ENCODE measurements around the gene EPN2. TPM values are rescaled to one million over a fixed set of nuclear protein-coding genes. Genes with fewer than 3 reads are reported as not detected.

Gene EPN2
- polyA plus RNA-seq, 4 donors, result 48.7 to 57.7 (median 50.1) TPM

DNA sequence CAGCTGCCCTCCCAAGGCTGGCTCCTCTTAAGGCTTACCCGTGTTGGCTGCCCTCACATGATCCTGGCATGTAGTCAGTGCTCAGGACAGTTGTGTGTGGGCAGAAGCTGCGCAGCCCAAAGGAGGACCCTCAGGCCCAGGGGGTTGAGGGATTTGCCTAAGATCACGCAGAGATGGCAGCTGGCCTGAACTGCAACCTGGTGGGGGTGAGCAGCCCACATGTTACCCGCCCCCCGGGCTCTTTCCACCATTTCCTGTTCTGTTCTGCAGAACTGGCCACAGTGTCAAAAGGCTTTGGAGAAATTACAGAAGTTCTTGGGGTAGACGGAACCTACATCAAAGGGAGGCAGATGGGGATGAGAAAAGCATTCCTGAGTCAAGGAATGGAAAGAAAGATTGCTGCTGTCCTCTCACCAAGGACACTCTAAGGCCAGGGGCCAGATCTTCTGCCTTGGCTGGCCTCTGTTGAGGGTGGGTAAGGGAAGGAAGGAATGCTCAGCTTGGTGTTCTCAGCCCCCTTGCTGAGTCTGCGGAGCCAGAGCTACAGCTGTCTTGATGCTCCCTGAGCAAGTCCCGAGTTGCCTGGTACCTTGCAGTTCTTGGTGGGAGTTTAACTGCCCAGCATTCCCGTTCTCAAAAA, 53.0 kb downstream of the EPN2 start:
- no peak for DNase-seq (ENCODE audit: low read depth in 4 of 4, low spot score in 3 of 4)

DNA sequence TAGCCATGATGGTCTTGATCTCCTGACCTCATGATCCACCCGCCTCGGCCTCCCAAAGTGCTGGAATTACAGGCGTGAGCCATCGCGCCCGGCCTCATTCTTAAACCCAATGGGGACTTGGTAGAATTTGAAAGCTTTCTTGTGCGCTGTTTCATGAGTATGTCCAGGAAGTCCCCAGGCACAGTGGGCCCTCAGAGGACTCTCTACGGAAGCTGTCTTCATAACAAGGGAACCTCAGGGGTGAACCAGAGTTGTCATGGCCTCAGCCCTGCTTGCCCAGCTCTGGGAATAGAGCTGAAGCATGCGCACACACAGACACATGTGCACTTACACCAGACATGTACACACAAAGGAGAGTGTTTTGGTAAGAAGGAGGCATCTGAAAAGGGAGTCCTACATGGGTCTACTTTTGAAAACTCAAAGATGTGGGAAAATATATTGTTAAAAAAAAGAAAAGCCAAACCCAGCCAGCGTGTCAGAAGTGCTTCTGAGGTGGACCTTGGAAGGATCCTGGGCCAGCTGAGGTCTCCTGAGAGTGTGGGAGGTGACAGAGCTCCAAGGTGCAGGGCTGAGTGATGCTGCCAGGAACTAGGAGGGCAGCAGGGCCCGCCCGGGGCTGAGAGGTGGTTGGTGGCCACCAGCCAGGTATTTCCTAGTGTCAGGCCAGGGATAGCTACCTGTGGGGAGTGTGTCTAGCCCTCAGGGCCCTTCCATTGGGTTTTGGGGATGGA, 54.6 kb downstream of the EPN2 start:
- DNase-seq (ENCODE audit: low read depth in 4 of 4, low spot score in 3 of 4), result no peak

DNA sequence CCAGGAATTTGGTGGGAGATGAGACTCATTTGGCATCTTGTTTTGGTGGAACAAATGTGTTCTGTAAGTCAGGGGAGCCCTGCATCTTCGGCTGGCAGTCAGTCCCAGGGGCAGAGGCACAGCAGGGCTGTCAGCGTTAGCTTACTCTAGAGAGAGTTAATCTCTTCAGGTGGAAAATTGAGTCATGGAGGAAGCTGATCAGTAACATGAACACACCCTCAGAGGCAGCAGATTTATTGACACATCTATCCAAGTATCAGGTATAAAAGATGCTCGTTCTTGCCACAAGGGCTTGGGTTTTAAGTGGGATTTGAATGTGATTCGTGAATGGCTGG, 55.2 kb downstream of the EPN2 start:
- no peak for DNase-seq (ENCODE audit: low read depth in 4 of 4, low spot score in 3 of 4)

DNA sequence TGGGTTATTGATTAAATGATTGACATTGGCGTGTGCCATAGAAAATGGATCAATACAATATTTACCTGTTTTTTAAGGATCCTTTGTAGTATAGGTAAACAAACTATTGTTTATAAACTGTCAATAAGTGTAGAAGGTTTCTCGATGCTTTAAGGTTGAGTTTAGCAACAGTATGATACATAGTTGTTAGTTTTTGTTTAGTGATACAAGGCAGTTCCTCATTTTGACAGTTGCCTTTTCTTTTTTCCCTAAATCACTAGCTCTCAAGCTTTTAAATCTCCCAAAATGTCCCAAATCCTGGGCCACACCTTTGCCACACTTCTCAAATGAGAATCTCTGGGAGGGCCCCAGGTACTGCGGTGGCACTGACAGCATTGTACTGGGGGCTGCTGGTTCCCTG, 57.3 kb downstream of the EPN2 start:
- DNase-seq (ENCODE audit: low read depth in 4 of 4, low spot score in 3 of 4), result no peak

DNA sequence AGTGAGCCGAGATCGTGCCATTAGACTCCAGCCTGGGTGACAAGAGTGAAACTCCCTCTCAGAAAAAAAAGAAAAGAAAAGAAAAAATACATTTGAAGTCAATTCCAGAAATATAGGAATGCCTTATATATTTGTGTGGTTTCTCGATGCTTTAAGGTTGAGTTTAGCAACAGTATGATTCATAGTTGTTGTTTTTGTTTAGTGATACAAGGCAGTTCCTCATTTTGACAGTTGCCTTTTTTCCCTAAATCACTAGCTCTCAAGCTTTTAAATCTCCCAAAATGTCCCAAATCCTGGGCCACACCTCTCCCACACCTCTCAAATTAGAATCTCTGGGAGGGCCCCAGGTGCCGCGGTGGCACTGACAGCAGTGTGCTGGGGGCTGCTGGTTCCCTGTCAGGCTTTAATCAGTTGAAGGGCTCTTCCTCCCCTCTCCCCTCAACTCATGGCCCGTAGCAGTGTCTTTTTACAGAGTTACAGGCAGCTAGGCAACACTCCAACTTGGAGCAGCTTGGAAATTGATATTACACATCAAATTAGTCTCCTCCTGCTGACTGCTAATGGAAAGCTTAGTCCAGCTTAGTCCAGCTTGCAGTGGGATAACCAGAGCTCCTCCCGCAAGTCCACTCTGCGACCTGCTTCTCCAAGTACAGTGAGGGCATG, 58.4 kb downstream of the EPN2 start:
- DNase-seq (ENCODE audit: low read depth in 4 of 4, low spot score in 3 of 4), result no peak

DNA sequence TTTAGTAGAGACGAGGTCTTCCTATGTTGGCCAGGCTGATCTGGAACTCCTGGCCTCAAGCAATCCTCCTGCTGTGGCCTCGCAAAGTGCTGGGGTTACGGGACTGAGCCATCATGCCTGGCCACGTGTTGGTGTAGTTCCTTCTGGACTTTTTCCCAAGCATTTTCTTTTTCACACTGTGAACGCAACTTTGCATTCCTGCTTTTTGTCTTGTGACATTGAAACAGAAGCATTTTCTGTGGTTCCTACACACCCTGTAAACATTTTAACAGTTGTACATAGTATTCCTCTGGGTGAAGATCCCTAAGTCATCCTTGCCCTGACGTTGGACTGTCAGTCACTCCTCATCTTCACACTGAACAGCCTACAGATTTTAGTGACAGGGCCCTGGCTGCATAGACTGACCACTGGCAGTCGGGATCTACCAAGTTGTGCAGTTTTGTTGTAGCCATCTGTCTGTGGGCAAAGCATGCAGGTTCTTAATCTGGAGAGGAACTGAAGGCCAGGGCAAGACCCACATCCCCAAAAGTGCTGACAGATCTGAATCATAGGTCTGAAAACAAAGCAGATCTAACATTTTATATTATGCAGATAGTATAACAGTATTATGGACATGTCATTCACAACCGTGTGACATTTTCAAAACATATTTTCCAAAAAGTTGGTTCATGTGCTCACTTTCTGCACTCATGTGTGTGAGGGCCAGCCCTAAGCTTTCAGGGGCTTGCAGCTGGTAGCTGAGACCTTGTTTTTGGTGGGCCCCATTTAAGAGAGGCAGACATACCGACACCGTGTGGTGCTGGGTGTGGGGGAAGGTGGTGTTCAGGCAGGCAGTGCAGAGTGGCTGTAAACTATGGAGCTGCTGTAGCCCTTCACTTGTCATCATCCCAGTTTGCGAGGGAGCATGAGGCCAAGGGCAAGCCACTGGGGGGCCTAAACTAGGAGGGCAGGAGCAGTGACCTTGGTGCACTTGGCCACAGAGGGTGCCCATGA, 59.9 kb downstream of the EPN2 start:
- DNase-seq (ENCODE audit: low read depth in 4 of 4, low spot score in 3 of 4), result no peak

DNA sequence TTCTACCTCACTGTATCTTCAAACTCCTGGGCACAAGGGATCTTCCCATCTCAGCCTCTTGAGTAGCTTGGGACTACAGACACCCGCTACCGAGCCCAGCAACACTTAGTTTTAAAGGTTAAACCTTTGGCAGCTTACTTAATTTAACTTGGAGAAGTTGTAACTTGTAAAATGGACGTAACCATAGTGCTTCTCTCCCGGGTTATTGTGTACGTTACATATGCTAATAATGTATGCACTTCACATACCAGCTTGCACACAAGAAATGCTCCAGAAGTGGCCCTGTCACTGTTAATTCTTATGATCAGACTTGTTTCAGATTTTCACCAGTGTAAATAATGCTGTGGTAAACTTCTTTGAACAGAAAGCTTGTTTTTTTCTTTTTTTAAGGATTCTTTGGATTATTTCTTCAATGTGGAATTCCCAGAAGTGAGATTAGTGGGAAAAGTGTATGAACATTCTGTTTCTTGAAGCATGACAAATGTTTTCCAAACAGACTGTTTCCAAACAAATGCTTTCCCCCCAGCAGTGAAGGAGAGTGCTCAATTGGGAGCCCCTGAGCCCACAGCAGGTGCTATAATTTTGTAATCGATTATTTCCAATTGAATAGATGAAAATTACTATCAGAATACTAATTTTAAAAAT, 61.5 kb downstream of the EPN2 start:
- DNase-seq (ENCODE audit: low read depth in 4 of 4, low spot score in 3 of 4), result no peak

DNA sequence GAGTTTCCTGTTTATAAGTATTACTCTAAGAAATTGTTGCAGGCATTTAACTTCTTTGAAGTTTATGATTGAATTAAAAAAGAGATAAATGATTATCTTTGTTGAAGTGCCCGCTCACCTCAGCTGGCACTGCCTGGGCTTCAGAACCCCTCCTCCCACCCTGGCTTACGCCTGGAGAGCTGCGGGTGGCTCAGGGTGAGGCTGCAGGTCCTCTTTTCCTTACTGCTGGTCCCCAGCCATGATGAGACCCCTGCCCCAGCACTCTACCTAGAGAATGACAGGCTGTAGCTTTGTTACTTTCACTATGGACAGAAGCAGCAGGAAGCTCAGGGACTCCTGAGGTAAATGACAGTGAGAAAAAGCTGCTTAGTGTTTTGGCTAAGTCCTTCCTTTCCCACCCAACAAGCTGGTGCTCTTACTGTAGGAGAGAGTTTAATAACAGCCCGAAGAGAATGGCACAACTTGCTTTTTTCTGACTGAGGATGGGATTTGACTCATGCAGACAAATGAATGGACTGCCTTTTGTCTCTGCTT, 62.1 kb downstream of the EPN2 start:
- DNase-seq (ENCODE audit: low read depth in 4 of 4, low spot score in 3 of 4), result no peak

DNA sequence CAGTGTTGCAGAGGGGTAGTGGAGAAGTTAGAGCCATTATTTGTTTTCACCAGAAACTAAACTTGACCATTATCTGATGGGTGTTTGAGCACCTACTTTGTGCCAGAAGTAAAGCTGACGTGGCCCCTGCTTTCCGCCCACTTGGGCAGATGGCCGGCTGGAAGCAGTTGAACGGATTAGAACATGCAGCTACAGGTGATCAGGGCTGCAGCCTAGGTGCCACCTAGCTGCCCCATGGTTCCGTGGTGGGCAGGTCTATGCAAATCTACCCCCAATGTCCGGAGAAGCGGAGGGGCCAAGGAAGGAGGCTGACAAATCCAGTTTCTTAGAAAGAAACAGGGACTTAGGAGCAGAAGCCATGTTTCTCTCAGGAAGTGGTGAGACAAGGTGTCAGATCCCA, 62.7 kb downstream of the EPN2 start:
- DNase-seq (ENCODE audit: low read depth in 4 of 4, low spot score in 3 of 4), result no peak

DNA sequence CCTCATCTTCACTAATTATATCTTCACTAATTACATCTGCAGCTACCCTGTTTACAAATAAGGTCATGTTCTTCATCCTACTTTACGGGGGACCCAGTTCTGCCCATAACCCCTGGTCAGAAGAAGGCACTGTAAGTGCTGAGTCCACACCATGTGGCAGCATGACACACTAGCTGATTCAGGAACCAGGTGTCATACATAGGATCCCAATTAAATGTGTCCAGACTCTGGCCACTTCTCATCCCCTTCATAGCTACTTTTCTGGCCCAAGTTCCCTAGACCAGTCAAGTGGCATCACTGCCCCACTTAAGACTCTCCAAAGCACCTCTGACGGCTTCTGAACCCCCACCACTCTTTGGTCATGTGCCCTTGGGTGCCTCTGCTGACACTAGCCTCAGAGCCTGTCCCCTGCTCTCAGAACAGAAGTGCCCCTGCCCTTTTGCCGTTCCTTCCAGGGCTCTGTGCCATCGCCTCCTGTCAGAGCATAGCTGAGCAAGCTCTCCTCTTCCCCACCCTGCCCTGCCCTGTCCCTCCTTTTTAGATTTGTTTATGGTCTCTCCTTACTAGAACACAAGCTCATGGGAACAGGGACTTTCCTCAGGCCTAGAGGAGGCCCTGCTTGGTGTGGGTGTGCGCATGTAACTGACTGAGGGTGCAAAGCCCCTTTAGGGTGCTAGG, 64.2 kb downstream of the EPN2 start:
- no peak for DNase-seq (ENCODE audit: low read depth in 4 of 4, low spot score in 3 of 4)

DNA sequence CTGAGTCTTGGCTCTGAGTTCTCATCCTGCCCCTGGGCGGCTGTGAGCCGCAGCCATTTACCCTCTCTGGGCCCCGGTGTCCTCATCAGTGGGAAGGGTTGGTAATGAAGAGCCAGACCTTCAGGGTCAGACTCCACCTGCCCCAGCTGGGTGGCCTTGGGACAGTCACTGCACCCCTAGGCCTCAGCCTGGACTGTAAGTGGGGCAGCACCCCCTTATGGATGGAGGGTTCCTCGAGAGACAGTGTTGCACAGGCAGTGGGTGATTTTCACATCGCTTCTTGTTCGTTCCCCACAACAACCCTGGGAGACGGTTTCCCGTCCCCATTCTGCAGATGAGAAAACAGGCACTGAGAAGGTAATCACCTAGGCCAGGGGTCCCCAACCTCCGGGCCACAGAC, 64.8 kb downstream of the EPN2 start:
- DNase-seq (ENCODE audit: low read depth in 4 of 4, low spot score in 3 of 4), result no peak

DNA sequence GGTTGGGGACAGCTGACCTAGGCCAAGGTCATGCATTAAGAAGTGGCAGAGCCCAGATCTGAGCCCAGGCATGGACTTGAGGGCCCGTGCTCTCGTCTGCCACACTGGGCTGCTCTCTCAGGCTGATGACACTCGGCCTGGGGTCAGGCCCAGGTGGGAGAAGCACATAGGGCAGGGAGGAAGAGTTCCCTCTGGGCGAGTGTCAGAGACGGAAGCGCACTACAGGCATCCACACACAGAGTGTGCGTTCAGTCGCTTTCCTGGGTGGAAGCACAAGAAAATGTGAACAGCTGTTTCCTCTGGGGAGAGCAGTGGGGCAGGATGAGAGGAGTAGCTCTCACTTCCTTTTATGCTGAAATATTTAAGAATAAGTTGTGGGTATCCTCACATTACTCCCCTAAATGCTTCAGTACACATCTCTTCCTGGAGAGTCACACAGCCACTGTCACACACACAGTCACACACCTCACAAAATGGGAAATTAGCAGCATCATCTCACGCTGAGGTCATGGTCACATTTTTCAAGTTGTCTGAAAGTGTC, 65.7 kb downstream of the EPN2 start:
- no peak for DNase-seq (ENCODE audit: low read depth in 4 of 4, low spot score in 3 of 4)

DNA sequence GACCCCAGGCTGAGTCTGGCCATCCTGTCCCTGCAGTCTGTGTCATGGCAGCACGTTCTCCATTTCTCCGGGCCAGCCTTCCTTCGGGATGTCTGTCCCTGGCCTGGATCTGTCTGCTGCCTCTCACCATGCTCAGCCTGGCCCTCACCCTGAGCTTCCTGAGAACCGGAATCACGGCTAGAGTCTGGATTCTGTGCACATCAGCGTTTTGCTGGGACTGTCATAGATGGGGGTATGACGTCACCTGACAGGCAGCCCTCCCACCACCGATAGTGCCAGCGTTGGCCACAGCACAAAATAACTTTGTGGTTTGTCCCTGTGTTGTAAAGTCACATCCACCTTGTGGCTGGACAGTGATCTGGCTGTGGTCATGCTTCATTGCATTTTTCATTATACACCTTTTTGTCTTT, 66.2 kb downstream of the EPN2 start:
- DNase-seq (ENCODE audit: low read depth in 4 of 4, low spot score in 3 of 4), result no peak

DNA sequence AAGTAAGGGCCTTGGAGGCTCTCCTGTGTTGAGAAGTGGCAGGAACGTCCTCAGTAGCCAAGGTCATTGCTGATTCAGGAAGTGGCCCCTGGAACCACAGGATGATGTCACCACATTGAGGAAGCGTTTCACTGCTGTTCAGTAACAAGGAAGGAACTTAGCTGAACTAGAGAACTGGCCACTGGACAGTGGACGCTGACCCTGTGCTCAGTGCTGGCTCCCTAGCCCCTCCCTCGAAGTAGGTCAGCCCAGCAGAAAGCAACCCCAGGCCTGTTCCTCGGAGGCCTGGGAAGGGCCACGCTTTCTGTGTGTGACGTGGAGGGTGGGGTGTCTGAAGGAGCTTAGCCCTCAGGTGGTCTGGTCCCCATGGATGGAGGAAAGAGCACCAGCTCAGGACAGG, 67.0 kb downstream of the EPN2 start:
- no peak for DNase-seq (ENCODE audit: low read depth in 4 of 4, low spot score in 3 of 4)

DNA sequence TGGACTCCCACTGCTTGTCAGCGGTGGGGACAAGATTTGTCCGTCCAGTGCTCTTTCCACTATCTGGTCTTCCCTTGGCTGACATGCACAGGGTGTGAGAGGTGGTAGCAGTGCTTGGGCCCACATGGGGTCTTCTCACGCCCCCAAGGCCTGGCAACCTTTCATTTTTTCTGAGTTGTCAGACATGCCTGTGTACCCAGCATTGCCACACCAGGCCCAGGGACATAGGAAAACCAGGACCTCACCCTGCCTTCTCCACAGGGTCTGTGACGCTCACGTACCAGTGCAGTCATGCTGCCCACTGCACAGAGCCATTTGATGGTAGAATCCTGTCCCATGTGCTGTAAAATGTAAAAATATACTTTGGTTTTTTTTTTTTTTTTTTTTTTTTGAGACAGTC, 67.6 kb downstream of the EPN2 start:
- DNase-seq (ENCODE audit: low read depth in 4 of 4, low spot score in 3 of 4), result no peak

DNA sequence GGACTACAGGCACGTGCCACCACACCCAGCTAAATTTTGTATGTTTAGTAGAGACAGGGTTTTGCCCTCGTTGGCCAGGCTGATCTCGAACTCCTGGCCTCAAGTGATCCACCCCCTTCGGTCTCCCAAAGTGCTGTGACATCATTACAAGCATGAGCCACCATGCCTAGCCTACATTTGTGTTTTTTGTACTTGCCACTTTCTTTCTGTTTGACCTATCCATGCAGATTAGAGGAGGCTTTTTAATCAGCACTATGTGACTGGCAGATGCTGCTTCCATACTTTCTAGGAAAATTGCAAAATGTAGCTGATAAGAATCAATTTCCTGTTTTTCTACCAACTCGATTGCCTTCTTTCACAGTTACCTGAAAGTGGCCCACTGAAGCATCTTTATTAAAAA, 68.1 kb downstream of the EPN2 start:
- DNase-seq (ENCODE audit: low read depth in 4 of 4, low spot score in 3 of 4), result no peak

DNA sequence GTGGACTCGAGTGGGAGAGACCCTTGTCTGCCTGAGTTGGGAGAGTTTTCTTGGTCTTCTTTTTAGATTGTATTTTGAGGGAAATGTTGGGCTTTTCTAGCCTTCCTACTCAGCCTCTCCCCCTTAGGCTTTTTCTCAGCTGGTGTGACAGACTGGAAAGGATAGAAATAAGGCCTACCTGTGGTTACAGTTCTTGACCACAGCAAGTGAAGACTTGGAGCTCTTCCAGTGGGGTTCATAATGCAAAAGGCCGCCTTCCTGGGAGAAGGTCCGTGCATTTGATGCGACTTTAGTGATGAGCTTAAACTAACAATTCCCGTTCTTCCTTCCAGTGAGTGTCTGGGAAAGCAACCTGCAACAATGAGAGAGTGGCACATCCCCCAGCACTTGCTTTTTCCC, 68.6 kb downstream of the EPN2 start:
- no peak for DNase-seq (ENCODE audit: low read depth in 4 of 4, low spot score in 3 of 4)

DNA sequence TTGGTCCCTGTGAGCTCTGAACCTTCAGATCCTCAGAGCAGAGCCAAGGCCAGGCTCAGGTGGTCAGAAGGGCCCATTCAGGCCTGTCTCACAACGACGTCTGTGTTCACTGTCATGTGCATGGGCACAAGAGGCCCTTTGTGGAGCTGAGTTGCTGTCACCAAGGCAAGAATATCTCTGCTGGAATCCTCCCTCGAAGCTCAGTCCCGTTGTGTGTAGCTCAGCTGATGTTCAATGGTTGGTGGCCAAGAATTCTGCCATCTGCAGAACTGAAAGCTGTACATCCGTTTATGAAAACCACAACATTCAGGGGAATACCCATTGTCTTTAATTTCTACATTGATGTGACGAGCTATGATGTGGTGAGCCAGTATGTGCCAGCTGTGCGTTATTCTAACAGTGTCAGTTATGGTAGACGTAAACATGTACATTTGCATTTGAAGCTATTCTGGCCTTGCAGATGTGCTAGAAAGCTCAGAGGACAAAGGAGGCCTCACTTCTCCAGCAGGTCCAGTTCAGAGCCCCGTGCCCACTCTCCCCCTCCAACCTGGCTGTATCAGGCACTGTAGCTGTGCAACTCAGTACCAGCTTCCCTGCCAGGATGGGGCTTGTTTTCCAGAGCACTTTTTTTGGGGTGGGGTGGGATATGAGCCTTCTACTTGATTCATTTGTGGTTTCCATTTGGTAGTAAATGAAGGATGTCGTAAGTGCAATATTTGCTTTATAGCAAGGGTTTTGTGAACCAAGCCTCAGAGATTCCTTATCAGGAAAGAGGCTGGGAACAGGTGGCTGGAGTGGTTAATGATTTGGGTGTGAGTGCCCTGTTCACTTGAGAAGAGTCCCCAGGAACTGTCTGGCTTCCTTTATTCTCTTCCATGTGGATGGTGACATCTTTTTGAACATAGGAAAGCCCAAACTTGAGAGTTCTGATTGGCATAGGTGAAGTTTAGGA, 69.3 kb downstream of the EPN2 start:
- no peak for DNase-seq (ENCODE audit: low read depth in 4 of 4, low spot score in 3 of 4)

Data from right renal pelvis (tissue), 4 donors.